Iris pigment epithelial cell (primary cell): ENCODE measurements around the gene MFAP2.
A peak's percentile ranks its signal among the peaks of the same experiment; 100 is the strongest.

ENCODE experiments used
- DNase-seq: peaks from one replicate; pipeline ENCODE4 v3.0.0-alpha.2; 2011; ENCODE audit warnings: low read depth

Gene MFAP2

GRCh38 chr1:17007121-17007520 lies 26.7 kb upstream of the MFAP2 start:
- no peak for DNase-seq

GRCh38 chr1:17005365-17005740 lies 24.9 kb upstream of the MFAP2 start:
- DNase-seq, result no peak

GRCh38 chr1:17004466-17005364 lies 24.3 kb upstream of the MFAP2 start:
- DNase-seq, result no peak

- DNase-seq, result no peak
Observed at GRCh38 chr1:17002524-17002902, 22.1 kb upstream of the MFAP2 start.

GRCh38 chr1:17001760-17002523 lies 21.5 kb upstream of the MFAP2 start:
- DNase-seq, result no peak

- no peak for DNase-seq
Observed at GRCh38 chr1:16999863-17000262, 19.4 kb upstream of the MFAP2 start.

GRCh38 chr1:16998589-16998988 lies 18.2 kb upstream of the MFAP2 start:
- DNase-seq, result no peak

- DNase-seq, result no peak
Observed at GRCh38 chr1:16996845-16997244, 16.4 kb upstream of the MFAP2 start.

GRCh38 chr1:16993521-16994038 lies 13.2 kb upstream of the MFAP2 start:
- DNase-seq, result no peak

- no peak for DNase-seq
Observed at GRCh38 chr1:16992675-16993074, 12.3 kb upstream of the MFAP2 start.

GRCh38 chr1:16992102-16992501 lies 11.7 kb upstream of the MFAP2 start:
- no peak for DNase-seq

- no peak for DNase-seq
Observed at GRCh38 chr1:16991571-16991970, 11.2 kb upstream of the MFAP2 start.

- DNase-seq, result no peak
Observed at GRCh38 chr1:16989676-16990391, 9.4 kb upstream of the MFAP2 start.

GRCh38 chr1:16988210-16988609 lies 7.8 kb upstream of the MFAP2 start:
- DNase-seq, result no peak

- no peak for DNase-seq
Observed at GRCh38 chr1:16986962-16987361, 6.5 kb upstream of the MFAP2 start.

- no peak for DNase-seq
Observed at GRCh38 chr1:16986560-16986959, 6.1 kb upstream of the MFAP2 start.

GRCh38 chr1:16986113-16986512 lies 5.7 kb upstream of the MFAP2 start:
- no peak for DNase-seq

GRCh38 chr1:16984717-16985116 lies 4.3 kb upstream of the MFAP2 start:
- DNase-seq, result peak; percentile 65

- no peak for DNase-seq
Observed at GRCh38 chr1:16983649-16984048, 3.2 kb upstream of the MFAP2 start.

- DNase-seq, result no peak
Observed at GRCh38 chr1:16982902-16983301, 2.5 kb upstream of the MFAP2 start.

- peak; percentile 89 for DNase-seq
Observed at GRCh38 chr1:16981269-16981849, 939 bp upstream of the MFAP2 start.
